A549 (cell line): ENCODE results near the gene ARG2. TPM values are rescaled to one million over a fixed set of nuclear protein-coding genes. Genes with fewer than 3 reads are reported as not detected.

ENCODE experiments used
- ATAC-seq, 2 experiments: fragments of 200-7000 bp in 1 of 2; fragments of >200 bp in 1 of 2; cut with Nextera tagmentation in 1 of 2; cut with Tn5 transposase in 1 of 2; 3 replicates each; pipeline versions ENCODE4 v1.8.0 to v1.9.1; 2018 to 2020; ENCODE audit warnings: mild to moderate bottlenecking in 1 of 2, moderate library complexity in 1 of 2
- CTCF ChIA-PET: fragments of 300-600 bp; sonication (Branson Sonifier 250); formaldehyde crosslinking; extraction: SDS; loops from one replicate; lab custom pipeline; 2021; ENCODE audit warnings: antibody characterized with exemption, inconsistent platforms; lab: Yijun Ruan, JAX
- POLR2A ChIA-PET: fragments of 350-600 bp; formaldehyde crosslinking; extraction: SDS; loops from one replicate; lab custom pipeline; 2021; ENCODE audit warnings: antibody characterized with exemption, inconsistent platforms; lab: Yijun Ruan, JAX
- DNase-seq, 2 experiments: peaks; one replicate each; pipeline versions ENCODE4 v3.0.0 to v3.0.0-alpha.2; 2011 to 2016; ENCODE audit warnings: low read depth in 1 of 2, low spot score in 1 of 2
- FAIRE-seq: peaks from 2 replicates; lab custom pipeline; 2011; peaks lifted over from hg19 to GRCh38; lab: Jason Lieb, UNC
- H3K27ac ChIP-seq, 2 experiments: fragments of >200 bp; sonication (Bioruptor Twin); formaldehyde crosslinking; 3 replicates each; pipeline ENCODE4 v1.5.1; 2016 to 2017
- H3K4me1 ChIP-seq: fragments of >200 bp; sonication (Bioruptor Twin); formaldehyde crosslinking; 3 replicates; pipeline ENCODE4 v1.6.1; 2016
- H3K4me2 ChIP-seq: fragments of >200 bp; sonication (Bioruptor Twin); formaldehyde crosslinking; 3 replicates; pipeline ENCODE4 v1.6.1; 2016
- H3K4me3 ChIP-seq: fragments of >200 bp; sonication (Bioruptor Twin); formaldehyde crosslinking; 3 replicates; pipeline ENCODE4 v1.5.1; 2016
- H3K9me3 ChIP-seq: fragments of >200 bp; sonication (Bioruptor Twin); formaldehyde crosslinking; 3 replicates; pipeline ENCODE4 v1.6.1; 2016
- ATOH8 ChIP-seq: fragments of 250-450 bp; sonication (Bioruptor Pico); IDR thresholded peaks from 2 replicates; pipeline ENCODE4 v1.5.0; 2020; ENCODE audit warnings: low read depth, mild to moderate bottlenecking, moderate library complexity
- BHLHE40 ChIP-seq: IDR thresholded peaks from 2 replicates; pipeline ENCODE4 v1.6.1; 2012; ENCODE audit warnings: low read depth, low read length, inconsistent platforms
- CBX2 ChIP-seq: fragments of 200-600 bp; sonication (generic); IDR thresholded peaks from 2 replicates; pipeline ENCODE4 v1.6.1; 2016; ENCODE audit warnings: low read depth, mild to moderate bottlenecking, borderline replicate concordance
- CBX8 ChIP-seq: fragments of 200-600 bp; sonication (generic); IDR thresholded peaks from 2 replicates; pipeline ENCODE4 v1.6.1; 2016
- EHMT2 ChIP-seq: fragments of 200-600 bp; sonication (generic); IDR thresholded peaks from 2 replicates; pipeline ENCODE4 v1.6.1; 2016; ENCODE audit warnings: antibody characterized with exemption, low read depth, mild to moderate bottlenecking, moderate library complexity
- EP300 ChIP-seq, 2 experiments: fragments of >200 bp; sonication (Bioruptor Twin); formaldehyde crosslinking; IDR thresholded peaks; 2 replicates in 1 of 2; 3 replicates in 1 of 2; pipeline ENCODE4 v1.6.1; 2016 to 2017
- ESRRA ChIP-seq: fragments of 150-350 bp; IDR thresholded peaks from 2 replicates; pipeline ENCODE4 v1.6.1; 2014; ENCODE audit warnings: mild to moderate bottlenecking, low read length, borderline replicate concordance
- GATA3 ChIP-seq: IDR thresholded peaks from 2 replicates; pipeline ENCODE4 v1.6.1; 2012; ENCODE audit warnings: borderline replicate concordance
- JUN ChIP-seq, 2 experiments: fragments of >200 bp; sonication (Bioruptor Twin); formaldehyde crosslinking; IDR thresholded peaks; 2 replicates in 1 of 2; 3 replicates in 1 of 2; pipeline ENCODE4 v1.6.1; 2016 to 2017
- JUNB ChIP-seq: fragments of >200 bp; sonication (Bioruptor Twin); formaldehyde crosslinking; IDR thresholded peaks from 2 replicates; pipeline ENCODE4 v1.6.1; 2016
- NFE2L2 ChIP-seq: fragments of 150-350 bp; conservative IDR thresholded peaks from 2 replicates; pipeline ENCODE4 v1.6.1; 2014; ENCODE audit warnings: low read length
- POLR2AphosphoS2 ChIP-seq: conservative IDR thresholded peaks from 2 replicates; pipeline ENCODE4 v1.6.1; 2012; ENCODE audit warnings: low read length, improper control_type of control experiment, inconsistent platforms
- RAD21 ChIP-seq, 2 experiments: fragments of >200 bp in 1 of 2; sonication (Bioruptor Twin) in 1 of 2; formaldehyde crosslinking in 1 of 2; IDR thresholded peaks in 1 of 2; conservative IDR thresholded peaks in 1 of 2; 2 replicates in 1 of 2; 3 replicates in 1 of 2; pipeline ENCODE4 v1.6.1; 2012 to 2018; ENCODE audit warnings: inconsistent platforms in 1 of 2
- REST ChIP-seq: fragments of 200-600 bp; sonication (generic); IDR thresholded peaks from 2 replicates; pipeline ENCODE4 v1.6.1; 2016; ENCODE audit warnings: antibody characterized with exemption, mild to moderate bottlenecking, moderate library complexity
- RFX5 ChIP-seq: fragments of 450-650 bp; IDR thresholded peaks from 2 replicates; pipeline ENCODE4 v1.7.1; 2014; ENCODE audit warnings: antibody characterized with exemption, mild to moderate bottlenecking, moderate library complexity
- SREBF2 ChIP-seq: fragments of 450-650 bp; IDR thresholded peaks from 2 replicates; pipeline ENCODE4 v1.6.1; 2014; ENCODE audit warnings: mild to moderate bottlenecking, moderate library complexity
- TFCP2L1 ChIP-seq: fragments of 250-450 bp; sonication (Bioruptor Pico); IDR thresholded peaks from 2 replicates; pipeline ENCODE4 v1.5.0; 2021; ENCODE audit warnings: mild to moderate bottlenecking
- USF2 ChIP-seq: fragments of 450-650 bp; IDR thresholded peaks from 2 replicates; pipeline ENCODE4 v1.6.1; 2014; ENCODE audit warnings: antibody characterized with exemption
- ZNF302 ChIP-seq: fragments of 250-450 bp; sonication (Bioruptor Pico); IDR thresholded peaks from 2 replicates; pipeline ENCODE4 v1.9.0; 2021; ENCODE audit warnings: inconsistent platforms, mild to moderate bottlenecking, moderate library complexity
- WGBS: methylation state at CpG from one replicate; pipeline ENCODE4 v1.1.6; 2017; ENCODE audit errors: missing lambda C conversion rate; 5-methylcytosine and 5-hydroxymethylcytosine counted together
- polyA plus RNA-seq, 4 experiments: library from polyadenylated mRNA; depleted of rRNA in 3 of 4; stranded (reverse); fragments of >200 nt; fragmentation: RNase III in 1 of 4; extraction: RNeasy Plus Mini Kit Qiagen cat#74134 plus additional on column Dnase treatment in 1 of 4; gene quantifications; 2 replicates in 3 of 4; 3 replicates in 1 of 4; pipeline ENCODE4 v1.2.3, GENCODE V29; 2011 to 2017

Gene ARG2
- polyA plus RNA-seq, 2 of the 4 experiments (the other 2 are of a cell fraction): 1.8 to 2.5 TPM

GRCh38 chr14:67580336-67581171 is 39.2 kb upstream of the ARG2 start:
- ATAC-seq: peak in 1 of 2 experiments; percentile 13; a peak in 1 of 6 replicates
- POLR2A ChIA-PET: interaction anchor here (0.7 kb wide), 1 partner anchor 20 kb away, joined by 3 read pairs; the partner anchor contains the start of gene PIGH
- WGBS: 70% methylated on average over 11 of the region's 11 CpGs

GRCh38 chr14:67581643-67582042 is 38.1 kb upstream of the ARG2 start:
- no peak overlapping the region for H3K27ac ChIP-seq
- TF ChIP-seq RFX5 (no peak), NFE2L2 (no peak), TFCP2L1 (CRISPR knock-in tag) (no peak), BHLHE40 (no peak), CBX2 (no peak), EP300 (IDR thresholded peaks at IDR 0.05) (no peak), SREBF2 (no peak), EHMT2 (no peak), RAD21 (conservative IDR thresholded peaks at IDR 0.05 in 1 of 2, IDR thresholded peaks at IDR 0.05 in 1 of 2) (no peak), ATOH8 (CRISPR knock-in tag) (no peak), JUN (IDR thresholded peaks at IDR 0.05) (no peak), GATA3 (no peak), ESRRA (no peak)
- H3K4me3 ChIP-seq: no peak overlapping the region
- POLR2A ChIA-PET: interaction anchor here (1.0 kb wide), 1 partner anchor 123 kb away, joined by 3 read pairs; no protein-coding TSS in a partner anchor
- WGBS: 95% methylated on average over 1 of the region's 1 CpG
- no peaks in the 10 kb centered on the region for H3K4me1 ChIP-seq
- CTCF ChIA-PET: interaction anchor here (0.9 to 31.9 kb wide), 10 partner anchors 9 to 158 kb away, joined by 3 to 517 read pairs (median 27); partner anchors contain the start of genes RDH12 and VTI1B
- H3K4me2 ChIP-seq: no peak overlapping the region
- peak; percentile 32 for FAIRE-seq
- DNase-seq: no peak
- H3K9me3 ChIP-seq: no peaks in the 10 kb centered on the region
- ATAC-seq: no peak

More at GRCh38 chr14:67580336-67581171, 39.2 kb upstream of the ARG2 start:
- no peak for FAIRE-seq
- no peak overlapping the region for H3K27ac ChIP-seq
- H3K4me2 ChIP-seq: no peak overlapping the region
- H3K9me3 ChIP-seq: no peaks in the 10 kb centered on the region
- CTCF ChIA-PET: interaction anchor here (0.6 to 31.9 kb wide), 13 partner anchors 10 to 221 kb away, joined by 3 to 517 read pairs (median 8); partner anchors contain the start of genes ATP6V1D, RDH12 and VTI1B
- H3K4me3 ChIP-seq: no peak overlapping the region
- DNase-seq: peak in 1 of 2 experiments; percentile 16
- no peaks in the 10 kb centered on the region for H3K4me1 ChIP-seq
- TF ChIP-seq CBX8 (no peak), REST (no peak), POLR2AphosphoS2 (no peak), TFCP2L1 (CRISPR knock-in tag) (no peak), JUNB (no peak), ZNF302 (CRISPR knock-in tag) (no peak), GATA3 (no peak), USF2 (no peak), ATOH8 (CRISPR knock-in tag) (no peak)
